Hepatocyte (in vitro differentiated cells): ENCODE measurements around the gene SSTR1.

Experiments
- EZH2phosphoT487 ChIP-seq: fragments of 200-600 bp; sonication (generic); IDR thresholded peaks from one replicate; pipeline ENCODE4 v1.6.1; 2018; ENCODE audit warnings: antibody characterized with exemption, mild to moderate bottlenecking, low read depth, moderate library complexity; ENCODE audit not compliant: unreplicated experiment, severe bottlenecking
- TF ChIP-seq, protein P1 (sequence below): fragments of 200-600 bp; sonication (generic); IDR thresholded peaks from 2 replicates; pipeline ENCODE4 v1.5.1; 2016; ENCODE audit warnings: antibody characterized with exemption, mild to moderate bottlenecking; ENCODE audit not compliant: poor library complexity

GRCh38 chr14:38189930-38190726 is 17.6 kb upstream of the SSTR1 start:
- TF ChIP-seq, protein P1, sequence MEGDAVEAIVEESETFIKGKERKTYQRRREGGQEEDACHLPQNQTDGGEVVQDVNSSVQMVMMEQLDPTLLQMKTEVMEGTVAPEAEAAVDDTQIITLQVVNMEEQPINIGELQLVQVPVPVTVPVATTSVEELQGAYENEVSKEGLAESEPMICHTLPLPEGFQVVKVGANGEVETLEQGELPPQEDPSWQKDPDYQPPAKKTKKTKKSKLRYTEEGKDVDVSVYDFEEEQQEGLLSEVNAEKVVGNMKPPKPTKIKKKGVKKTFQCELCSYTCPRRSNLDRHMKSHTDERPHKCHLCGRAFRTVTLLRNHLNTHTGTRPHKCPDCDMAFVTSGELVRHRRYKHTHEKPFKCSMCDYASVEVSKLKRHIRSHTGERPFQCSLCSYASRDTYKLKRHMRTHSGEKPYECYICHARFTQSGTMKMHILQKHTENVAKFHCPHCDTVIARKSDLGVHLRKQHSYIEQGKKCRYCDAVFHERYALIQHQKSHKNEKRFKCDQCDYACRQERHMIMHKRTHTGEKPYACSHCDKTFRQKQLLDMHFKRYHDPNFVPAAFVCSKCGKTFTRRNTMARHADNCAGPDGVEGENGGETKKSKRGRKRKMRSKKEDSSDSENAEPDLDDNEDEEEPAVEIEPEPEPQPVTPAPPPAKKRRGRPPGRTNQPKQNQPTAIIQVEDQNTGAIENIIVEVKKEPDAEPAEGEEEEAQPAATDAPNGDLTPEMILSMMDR, result no peak
- no peak for TF ChIP-seq EZH2phosphoT487
